K562 (cell line): ENCODE data around the gene PLXND1. TPM values are rescaled to one million over a fixed set of nuclear protein-coding genes. Genes with fewer than 3 reads are reported as not detected.

ENCODE experiments used
- ATAC-seq: fragments of 200-7000 bp; cut with Tn5 transposase; 3 replicates; pipeline ENCODE4 v1.9.1; 2020; ENCODE audit warnings: moderate library complexity
- BruUV-seq: library from RNA; stranded (reverse); fragments of 400-500 nt; replicated peaks from 2 replicates; lab custom pipeline; 2021; lab: Mats Ljungman, UMichigan
- CTCF ChIA-PET: fragments of 300-600 bp; formaldehyde crosslinking; extraction: SDS; loops from one replicate; lab custom pipeline; 2021; ENCODE audit warnings: low intra/inter-chr PET ratio; lab: Yijun Ruan, JAX
- POLR2A ChIA-PET: fragments of 300-600, 350-650 bp; sonication (Branson Sonifier 250); formaldehyde crosslinking; extraction: SDS; loops from one replicate; lab custom pipeline; 2021; ENCODE audit warnings: antibody characterized with exemption, inconsistent platforms; lab: Yijun Ruan, JAX
- DNase-seq, 4 experiments: peaks; one replicate each; pipeline versions ENCODE4 v3.0.0 to v3.0.0-alpha.2; 2011 to 2018; ENCODE audit warnings: low spot score in 3 of 4, mixed read lengths in 3 of 4; ENCODE audit errors: extremely low read depth in 1 of 4
- FAIRE-seq: peaks from 2 replicates; lab custom pipeline; 2011; peaks lifted over from hg19 to GRCh38; lab: Jason Lieb, UNC
- H2AFZ ChIP-seq: 2 replicates; pipeline ENCODE4 v1.6.0; 2011; ENCODE audit warnings: low read depth, low read length, control low read depth, inconsistent platforms
- H3K27ac ChIP-seq: fragments of 200-600 bp; 3 replicates; pipeline ENCODE4 v1.8.0; 2011; ENCODE audit warnings: low read depth, mild to moderate bottlenecking, control low read depth, inconsistent platforms, low read length, moderate library complexity, mixed read lengths; ENCODE audit errors: extremely low read depth
- H3K27me3 ChIP-seq, 2 experiments: fragments of 300-600 bp in 1 of 2; 2 replicates in 1 of 2; 3 replicates in 1 of 2; pipeline versions ENCODE4 v1.6.0 to v1.8.0; 2011; ENCODE audit warnings: inconsistent platforms in 2 of 2, low read length in 2 of 2, mild to moderate bottlenecking in 1 of 2, mixed read lengths in 1 of 2, moderate library complexity in 1 of 2; ENCODE audit not compliant: control insufficient read depth in 2 of 2, insufficient read depth in 2 of 2
- H3K36me3 ChIP-seq: fragments of 300-600 bp; 3 replicates; pipeline ENCODE4 v1.8.0; 2011; ENCODE audit warnings: mild to moderate bottlenecking, low read length, inconsistent platforms; ENCODE audit not compliant: control insufficient read depth, insufficient read depth
- H3K4me1 ChIP-seq, 2 experiments: fragments of 200-600 bp in 1 of 2; replicated peaks in 1 of 2; 2 replicates in 1 of 2; 3 replicates in 1 of 2; pipeline versions ENCODE4 v1.5.1 to v1.8.0; 2011; ENCODE audit warnings: inconsistent platforms in 2 of 2, low read length in 2 of 2, mild to moderate bottlenecking in 1 of 2, mixed read lengths in 1 of 2, moderate library complexity in 1 of 2; ENCODE audit not compliant: control insufficient read depth in 2 of 2, insufficient read depth in 2 of 2
- H3K4me2 ChIP-seq: 2 replicates; pipeline ENCODE4 v1.6.1; 2011; ENCODE audit warnings: low read length, control low read depth, inconsistent platforms, mixed read lengths; ENCODE audit not compliant: insufficient read depth
- H3K4me3 ChIP-seq: fragments of 200-600 bp; sonication (generic), shearing (Covaris generic); 2 replicates; pipeline ENCODE4 v1.5.1; 2016; ENCODE audit warnings: control low read depth, inconsistent platforms
- H3K79me2 ChIP-seq: fragments of 200-600 bp; 3 replicates; pipeline ENCODE4 v1.8.0; 2011; ENCODE audit warnings: low read length, inconsistent platforms; ENCODE audit not compliant: control insufficient read depth, insufficient read depth
- H3K9ac ChIP-seq, 2 experiments: 2 replicates each; pipeline versions ENCODE4 v1.6.0 to v1.6.1; 2011; ENCODE audit warnings: low read depth in 2 of 2, low read length in 2 of 2, control low read depth in 1 of 2, inconsistent platforms in 1 of 2, mild to moderate bottlenecking in 1 of 2, mixed read lengths in 1 of 2; ENCODE audit not compliant: insufficient read depth in 1 of 2
- H3K9me1 ChIP-seq: one replicate; pipeline ENCODE4 v1.6.0; 2011; ENCODE audit warnings: inconsistent platforms, mild to moderate bottlenecking, low read length, moderate library complexity; ENCODE audit not compliant: control insufficient read depth, insufficient read depth
- H3K9me3 ChIP-seq: replicated peaks from 2 replicates; pipeline ENCODE4 v1.5.1; 2011; ENCODE audit warnings: low read depth, low read length, inconsistent platforms; ENCODE audit not compliant: control insufficient read depth, insufficient read depth
- H4K20me1 ChIP-seq: replicated peaks from 2 replicates; pipeline ENCODE4 v1.6.1; 2011; ENCODE audit warnings: low read length, inconsistent platforms, mixed read lengths; ENCODE audit not compliant: control insufficient read depth, insufficient read depth
- HIVEP1 ChIP-seq: fragments of 250-450 bp; sonication (Bioruptor Pico); IDR thresholded peaks from 2 replicates; pipeline ENCODE4 v1.4.0; 2020; ENCODE audit warnings: mild to moderate bottlenecking
- NCOA2 ChIP-seq, 2 experiments: fragments of 450-650 bp; IDR thresholded peaks; 2 replicates each; pipeline ENCODE4 v1.6.1; 2018; ENCODE audit warnings: mild to moderate bottlenecking in 2 of 2, moderate library complexity in 1 of 2; ENCODE audit not compliant: partially characterized antibody in 2 of 2
- SPI1 ChIP-seq: IDR thresholded peaks from 2 replicates; pipeline ENCODE4 v1.6.1; 2011; ENCODE audit warnings: low read depth, low read length, control low read depth, borderline replicate concordance
- ZNF551 ChIP-seq: fragments of 250-450 bp; sonication (Bioruptor Pico); IDR thresholded peaks from 2 replicates; pipeline ENCODE4 v1.5.0; 2021; ENCODE audit warnings: mild to moderate bottlenecking, moderate library complexity
- WGBS: fragments of 100-300 bp; shearing (Covaris generic); methylation state at CpG from one replicate; pipeline ENCODE4 v1.1.6; 2016; ENCODE audit warnings: low coverage, mixed read lengths; ENCODE audit not compliant: insufficient coverage; ENCODE audit errors: missing lambda C conversion rate; 5-methylcytosine and 5-hydroxymethylcytosine counted together
- in situ Hi-C: fragments of 300-500 bp; cut with MboI; formaldehyde crosslinking; loops from 4 replicates; pipeline ENCODE4 v1.15.0; 2018; ENCODE audit warnings: inconsistent platforms, mixed read lengths
- intact Hi-C: fragments of 100-400 bp; cut with micrococcal nuclease; formaldehyde crosslinking; loops from 2 replicates; pipeline ENCODE4 v1.14.2; 2022
- polyA plus RNA-seq, 8 experiments: library from polyadenylated mRNA; depleted of rRNA in 4 of 8; stranded (reverse) in 5 of 8; unstranded in 3 of 8; fragments of >200 nt; fragmentation: Nextera tagmentation in 2 of 8; fragmentation: Illumina TruSeq in 1 of 8; extraction: Ambion mirVana in 2 of 8; extraction: Trizol in 1 of 8; gene quantifications; 2 replicates each; pipeline versions ENCODE4 v1.2.1 to v1.2.3, GENCODE V29; 2011 to 2014; ENCODE audit warnings: inconsistent platforms in 1 of 8, missing spikeins in 1 of 8
- total RNA-seq, 7 experiments: library from RNA; depleted of rRNA in 6 of 7; stranded (reverse); fragments of >200 nt in 6 of 7; fragmentation: Illumina TruSeq in 2 of 7; extraction: Trizol in 2 of 7; gene quantifications; 2 replicates each; pipeline versions ENCODE4 v1.2.1 to v1.2.3, GENCODE V29; 2011 to 2021; ENCODE audit warnings: low replicate concordance in 1 of 7
- TF ChIP-seq, protein P1 (sequence below): fragments of 450-650 bp; IDR thresholded peaks from 2 replicates; pipeline ENCODE4 v1.6.1; 2016; ENCODE audit warnings: mild to moderate bottlenecking, moderate library complexity
- TF ChIP-seq, protein P2 (sequence below): fragments of 250-450 bp; sonication (Bioruptor Pico); IDR thresholded peaks from 2 replicates; pipeline ENCODE4 v1.8.0; 2022; ENCODE audit warnings: moderate library complexity, mild to moderate bottlenecking, inconsistent platforms

Gene PLXND1
- total and polyA plus RNA-seq, 9 of the 15 experiments (the other 6 are each of a cell fraction or from before 2014, with no cell fraction given): 0.34 to 28.8 (median 14.0) TPM

DNA sequence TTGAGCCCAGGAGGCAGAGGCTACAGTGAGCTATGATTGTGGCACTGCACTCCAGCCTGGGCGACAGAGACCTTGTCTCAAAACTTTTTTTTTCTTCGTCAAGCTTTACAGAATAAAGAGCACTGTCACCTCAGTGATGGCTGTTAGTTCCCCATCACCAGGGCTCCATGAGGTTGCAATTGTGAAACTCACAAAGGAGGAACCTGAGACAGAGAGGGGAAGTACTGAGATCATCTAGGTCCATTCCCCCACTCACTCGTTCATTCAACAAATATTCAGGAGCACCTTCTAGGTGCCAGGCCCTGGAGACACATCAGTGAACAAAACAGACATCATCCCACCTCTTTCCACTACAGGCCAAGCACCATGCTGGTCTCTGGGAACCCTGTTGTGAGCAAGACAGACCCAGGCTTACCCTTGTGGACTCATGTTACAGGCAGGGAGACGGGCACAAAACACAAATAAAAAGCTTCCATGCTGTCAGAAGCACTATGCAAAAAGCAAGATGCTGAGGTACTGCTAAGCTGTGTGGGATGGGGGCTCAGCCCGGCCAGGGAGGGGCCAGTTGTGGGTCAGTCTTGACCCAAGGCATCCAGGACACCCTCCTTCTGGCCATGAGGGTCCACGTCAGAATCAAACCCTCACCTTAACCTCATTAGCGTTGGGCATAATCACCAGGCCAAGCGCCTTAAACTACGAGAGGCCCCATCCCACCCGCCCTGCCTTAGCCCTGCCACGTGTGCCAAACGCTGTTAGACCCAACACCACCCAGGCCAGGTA is 80.2 kb downstream of the PLXND1 start:
- Histone ChIP-seq H3K9me3 (no peaks in the 10 kb centered on the region), H4K20me1 (no peaks in the 10 kb centered on the region), H3K9ac (no peak overlapping the region), H2AFZ (no peak overlapping the region), H3K4me1 (peaks cover 0 to 4% of the 10 kb centered on the region in 2 experiments; a peak in 1 of 5 replicates), H3K36me3 (no peaks in the 10 kb centered on the region), H3K9me1 (no peaks in the 10 kb centered on the region), H3K79me2 (no peaks in the 10 kb centered on the region), H3K27ac (no peak overlapping the region), H3K4me3 (no peak overlapping the region), H3K27me3 (peaks cover 2 to 35% of the 10 kb centered on the region in 2 experiments; a peak in 2 of 5 replicates)
- POLR2A ChIA-PET: interaction anchor here (0.7 kb wide), 1 partner anchor 8 kb away, joined by 3 read pairs; no protein-coding TSS in a partner anchor
- ATAC-seq (no peak), FAIRE-seq (no peak), DNase-seq (no peak)
- BruUV-seq: no TSS peak
- WGBS: 13% methylated on average over 8 of the region's 12 CpGs
- TF ChIP-seq HIVEP1 (CRISPR knock-in tag) (no peak), NCOA2 (IDR thresholded peaks at IDR 0.05; ENCODE audit: partially characterized antibody in 2 of 2) (no peak), ZNF551 (CRISPR knock-in tag) (no peak), SPI1 (peak; percentile 2; the same call in 1 of the 2 replicates)
- TF ChIP-seq, protein P1, sequence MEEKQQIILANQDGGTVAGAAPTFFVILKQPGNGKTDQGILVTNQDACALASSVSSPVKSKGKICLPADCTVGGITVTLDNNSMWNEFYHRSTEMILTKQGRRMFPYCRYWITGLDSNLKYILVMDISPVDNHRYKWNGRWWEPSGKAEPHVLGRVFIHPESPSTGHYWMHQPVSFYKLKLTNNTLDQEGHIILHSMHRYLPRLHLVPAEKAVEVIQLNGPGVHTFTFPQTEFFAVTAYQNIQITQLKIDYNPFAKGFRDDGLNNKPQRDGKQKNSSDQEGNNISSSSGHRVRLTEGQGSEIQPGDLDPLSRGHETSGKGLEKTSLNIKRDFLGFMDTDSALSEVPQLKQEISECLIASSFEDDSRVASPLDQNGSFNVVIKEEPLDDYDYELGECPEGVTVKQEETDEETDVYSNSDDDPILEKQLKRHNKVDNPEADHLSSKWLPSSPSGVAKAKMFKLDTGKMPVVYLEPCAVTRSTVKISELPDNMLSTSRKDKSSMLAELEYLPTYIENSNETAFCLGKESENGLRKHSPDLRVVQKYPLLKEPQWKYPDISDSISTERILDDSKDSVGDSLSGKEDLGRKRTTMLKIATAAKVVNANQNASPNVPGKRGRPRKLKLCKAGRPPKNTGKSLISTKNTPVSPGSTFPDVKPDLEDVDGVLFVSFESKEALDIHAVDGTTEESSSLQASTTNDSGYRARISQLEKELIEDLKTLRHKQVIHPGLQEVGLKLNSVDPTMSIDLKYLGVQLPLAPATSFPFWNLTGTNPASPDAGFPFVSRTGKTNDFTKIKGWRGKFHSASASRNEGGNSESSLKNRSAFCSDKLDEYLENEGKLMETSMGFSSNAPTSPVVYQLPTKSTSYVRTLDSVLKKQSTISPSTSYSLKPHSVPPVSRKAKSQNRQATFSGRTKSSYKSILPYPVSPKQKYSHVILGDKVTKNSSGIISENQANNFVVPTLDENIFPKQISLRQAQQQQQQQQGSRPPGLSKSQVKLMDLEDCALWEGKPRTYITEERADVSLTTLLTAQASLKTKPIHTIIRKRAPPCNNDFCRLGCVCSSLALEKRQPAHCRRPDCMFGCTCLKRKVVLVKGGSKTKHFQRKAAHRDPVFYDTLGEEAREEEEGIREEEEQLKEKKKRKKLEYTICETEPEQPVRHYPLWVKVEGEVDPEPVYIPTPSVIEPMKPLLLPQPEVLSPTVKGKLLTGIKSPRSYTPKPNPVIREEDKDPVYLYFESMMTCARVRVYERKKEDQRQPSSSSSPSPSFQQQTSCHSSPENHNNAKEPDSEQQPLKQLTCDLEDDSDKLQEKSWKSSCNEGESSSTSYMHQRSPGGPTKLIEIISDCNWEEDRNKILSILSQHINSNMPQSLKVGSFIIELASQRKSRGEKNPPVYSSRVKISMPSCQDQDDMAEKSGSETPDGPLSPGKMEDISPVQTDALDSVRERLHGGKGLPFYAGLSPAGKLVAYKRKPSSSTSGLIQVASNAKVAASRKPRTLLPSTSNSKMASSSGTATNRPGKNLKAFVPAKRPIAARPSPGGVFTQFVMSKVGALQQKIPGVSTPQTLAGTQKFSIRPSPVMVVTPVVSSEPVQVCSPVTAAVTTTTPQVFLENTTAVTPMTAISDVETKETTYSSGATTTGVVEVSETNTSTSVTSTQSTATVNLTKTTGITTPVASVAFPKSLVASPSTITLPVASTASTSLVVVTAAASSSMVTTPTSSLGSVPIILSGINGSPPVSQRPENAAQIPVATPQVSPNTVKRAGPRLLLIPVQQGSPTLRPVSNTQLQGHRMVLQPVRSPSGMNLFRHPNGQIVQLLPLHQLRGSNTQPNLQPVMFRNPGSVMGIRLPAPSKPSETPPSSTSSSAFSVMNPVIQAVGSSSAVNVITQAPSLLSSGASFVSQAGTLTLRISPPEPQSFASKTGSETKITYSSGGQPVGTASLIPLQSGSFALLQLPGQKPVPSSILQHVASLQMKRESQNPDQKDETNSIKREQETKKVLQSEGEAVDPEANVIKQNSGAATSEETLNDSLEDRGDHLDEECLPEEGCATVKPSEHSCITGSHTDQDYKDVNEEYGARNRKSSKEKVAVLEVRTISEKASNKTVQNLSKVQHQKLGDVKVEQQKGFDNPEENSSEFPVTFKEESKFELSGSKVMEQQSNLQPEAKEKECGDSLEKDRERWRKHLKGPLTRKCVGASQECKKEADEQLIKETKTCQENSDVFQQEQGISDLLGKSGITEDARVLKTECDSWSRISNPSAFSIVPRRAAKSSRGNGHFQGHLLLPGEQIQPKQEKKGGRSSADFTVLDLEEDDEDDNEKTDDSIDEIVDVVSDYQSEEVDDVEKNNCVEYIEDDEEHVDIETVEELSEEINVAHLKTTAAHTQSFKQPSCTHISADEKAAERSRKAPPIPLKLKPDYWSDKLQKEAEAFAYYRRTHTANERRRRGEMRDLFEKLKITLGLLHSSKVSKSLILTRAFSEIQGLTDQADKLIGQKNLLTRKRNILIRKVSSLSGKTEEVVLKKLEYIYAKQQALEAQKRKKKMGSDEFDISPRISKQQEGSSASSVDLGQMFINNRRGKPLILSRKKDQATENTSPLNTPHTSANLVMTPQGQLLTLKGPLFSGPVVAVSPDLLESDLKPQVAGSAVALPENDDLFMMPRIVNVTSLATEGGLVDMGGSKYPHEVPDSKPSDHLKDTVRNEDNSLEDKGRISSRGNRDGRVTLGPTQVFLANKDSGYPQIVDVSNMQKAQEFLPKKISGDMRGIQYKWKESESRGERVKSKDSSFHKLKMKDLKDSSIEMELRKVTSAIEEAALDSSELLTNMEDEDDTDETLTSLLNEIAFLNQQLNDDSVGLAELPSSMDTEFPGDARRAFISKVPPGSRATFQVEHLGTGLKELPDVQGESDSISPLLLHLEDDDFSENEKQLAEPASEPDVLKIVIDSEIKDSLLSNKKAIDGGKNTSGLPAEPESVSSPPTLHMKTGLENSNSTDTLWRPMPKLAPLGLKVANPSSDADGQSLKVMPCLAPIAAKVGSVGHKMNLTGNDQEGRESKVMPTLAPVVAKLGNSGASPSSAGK: no peak
- TF ChIP-seq, protein P2, sequence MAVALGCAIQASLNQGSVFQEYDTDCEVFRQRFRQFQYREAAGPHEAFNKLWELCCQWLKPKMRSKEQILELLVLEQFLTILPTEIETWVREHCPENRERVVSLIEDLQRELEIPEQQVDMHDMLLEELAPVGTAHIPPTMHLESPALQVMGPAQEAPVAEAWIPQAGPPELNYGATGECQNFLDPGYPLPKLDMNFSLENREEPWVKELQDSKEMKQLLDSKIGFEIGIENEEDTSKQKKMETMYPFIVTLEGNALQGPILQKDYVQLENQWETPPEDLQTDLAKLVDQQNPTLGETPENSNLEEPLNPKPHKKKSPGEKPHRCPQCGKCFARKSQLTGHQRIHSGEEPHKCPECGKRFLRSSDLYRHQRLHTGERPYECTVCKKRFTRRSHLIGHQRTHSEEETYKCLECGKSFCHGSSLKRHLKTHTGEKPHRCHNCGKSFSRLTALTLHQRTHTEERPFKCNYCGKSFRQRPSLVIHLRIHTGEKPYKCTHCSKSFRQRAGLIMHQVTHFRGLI (CRISPR knock-in tag): no peak
- TF ChIP-seq, all 486 proteins: peak for 1
- CTCF ChIA-PET: no interaction called here
- no peak overlapping the region for H3K4me2 ChIP-seq
- intact Hi-C loops (no loop called here), in situ Hi-C loops (no loop called here)
